ENCODE measurements around the gene FMNL2. TPM values are rescaled to one million over a fixed set of nuclear protein-coding genes. Genes with fewer than 3 reads are reported as not detected.

Gene FMNL2
- total RNA-seq, 1 experiment from 2014 or later: 28.1 TPM

- H3K36me3 ChIP-seq (ENCODE audit: control insufficient read depth in 1 of 2, insufficient read depth in 2 of 2, low read length in 2 of 2): peaks cover 3 to 12% of the 10 kb centered on the region in 2 experiments; a peak in 2 of 4 replicates
- BruUV-seq (replicated peaks): no TSS peak
- intact Hi-C loops (cut with micrococcal nuclease): no loop called here
These were observed 302.3 kb downstream of the FMNL2 start for GRCh38 chr2:152637251-152637650.

GRCh38 chr2:152638056-152638455, 303.1 kb downstream of the FMNL2 start:
- ATAC-seq: no peak
- CTCF ChIA-PET: interaction anchor here (1.1 kb wide), 1 partner anchor 79 kb away, joined by 3 read pairs; the partner anchor contains the start of gene PRPF40A
- TF ChIP-seq CBX3 (IDR thresholded peaks at IDR 0.05; ENCODE audit: low read depth) (no peak), MAX (IDR thresholded peaks at IDR 0.05) (no peak), ELF1 (IDR thresholded peaks at IDR 0.05; ENCODE audit: borderline replicate concordance, low read depth) (no peak), ZBTB33 (IDR thresholded peaks at IDR 0.05; ENCODE audit: extremely low read depth, insufficient replicate concordance, low read length) (no peak), POLR2A (IDR thresholded peaks at IDR 0.05; ENCODE audit: borderline replicate concordance, extremely low read depth, insufficient read depth, insufficient read length) (no peak), EZH2phosphoT487 (IDR thresholded peaks at IDR 0.05; ENCODE audit: borderline replicate concordance) (no peak), REST (IDR thresholded peaks at IDR 0.05; ENCODE audit: low read depth) (no peak)

More at GRCh38 chr2:152637251-152637650, 302.3 kb downstream of the FMNL2 start:
- no peaks in the 10 kb centered on the region for H3K9me3 ChIP-seq (ENCODE audit: control insufficient read depth in 1 of 2, insufficient read depth in 1 of 2, low read depth in 1 of 2, low read length in 2 of 2)
- H3K4me1 ChIP-seq (ENCODE audit: control insufficient read depth in 1 of 2, insufficient read depth in 2 of 2, low read length in 2 of 2): no peaks in the 10 kb centered on the region
- POLR2A ChIA-PET: no interaction called here
- H3K27ac ChIP-seq (ENCODE audit: low read depth, low read length): no peak overlapping the region
- RAD21 ChIA-PET (ENCODE audit: low non-redundant PET in 1 of 2, low total read pairs in 2 of 2, uncharacterized antibody in 2 of 2, unreplicated experiment in 2 of 2): no interaction called here
- DNase-seq (ENCODE audit: low read depth, low spot score): no peak
- H3K27me3 ChIP-seq (ENCODE audit: insufficient read depth, low read length): no peaks in the 10 kb centered on the region
- no peaks in the 10 kb centered on the region for H3K9me2 ChIP-seq (ENCODE audit: insufficient read depth)
- H3K4me2 ChIP-seq (ENCODE audit: low read length): no peak overlapping the region
- no peak overlapping the region for H3K9ac ChIP-seq (ENCODE audit: low read length)
- ATAC-seq: no peak
- TF ChIP-seq SIN3A (IDR thresholded peaks at IDR 0.05; ENCODE audit: low read depth): no peak
- TF ChIP-seq EZH2 (IDR thresholded peaks at IDR 0.05): no peak
- TF ChIP-seq CBX3 (IDR thresholded peaks at IDR 0.05; ENCODE audit: low read depth): no peak
- no peak for TF ChIP-seq ZBTB33 (IDR thresholded peaks at IDR 0.05; ENCODE audit: extremely low read depth, insufficient replicate concordance, low read length)
- no peak for TF ChIP-seq EZH2phosphoT487 (IDR thresholded peaks at IDR 0.05; ENCODE audit: borderline replicate concordance)
- H2AFZ ChIP-seq (ENCODE audit: low read depth, low read length, poor library complexity, severe bottlenecking): no peak overlapping the region
- H4K20me1 ChIP-seq (ENCODE audit: insufficient read depth): no peaks in the 10 kb centered on the region
- H3K79me2 ChIP-seq (ENCODE audit: insufficient read depth, low read length): no peaks in the 10 kb centered on the region
- no peak overlapping the region for H3K4me3 ChIP-seq (replicated peaks in 1 of 2; ENCODE audit: low read depth in 1 of 2, low read length in 2 of 2)
- CTCF ChIA-PET: no interaction called here

More at GRCh38 chr2:152638056-152638455, 303.1 kb downstream of the FMNL2 start:
- H3K27me3 ChIP-seq (ENCODE audit: insufficient read depth, low read length): no peaks in the 10 kb centered on the region
- RAD21 ChIA-PET (ENCODE audit: low non-redundant PET in 1 of 2, low total read pairs in 2 of 2, uncharacterized antibody in 2 of 2, unreplicated experiment in 2 of 2): no interaction called here
- no peak for DNase-seq (ENCODE audit: low read depth, low spot score)
- no peaks in the 10 kb centered on the region for H3K4me1 ChIP-seq (ENCODE audit: control insufficient read depth in 1 of 2, insufficient read depth in 2 of 2, low read length in 2 of 2)
- no peak overlapping the region for H2AFZ ChIP-seq (ENCODE audit: low read depth, low read length, poor library complexity, severe bottlenecking)
- intact Hi-C loops (cut with micrococcal nuclease): no loop called here
- no peaks in the 10 kb centered on the region for H3K9me2 ChIP-seq (ENCODE audit: insufficient read depth)
- H3K9ac ChIP-seq (ENCODE audit: low read length): no peak overlapping the region
- H3K4me2 ChIP-seq (ENCODE audit: low read length): no peak overlapping the region
- no peak overlapping the region for H3K27ac ChIP-seq (ENCODE audit: low read depth, low read length)
- H3K9me3 ChIP-seq (ENCODE audit: control insufficient read depth in 1 of 2, insufficient read depth in 1 of 2, low read depth in 1 of 2, low read length in 2 of 2): no peaks in the 10 kb centered on the region
- POLR2A ChIA-PET: no interaction called here
- H3K4me3 ChIP-seq (replicated peaks in 1 of 2; ENCODE audit: low read depth in 1 of 2, low read length in 2 of 2): no peak overlapping the region
- no peaks in the 10 kb centered on the region for H3K79me2 ChIP-seq (ENCODE audit: insufficient read depth, low read length)
- H3K36me3 ChIP-seq (ENCODE audit: control insufficient read depth in 1 of 2, insufficient read depth in 2 of 2, low read length in 2 of 2): peaks cover 3 to 10% of the 10 kb centered on the region in 2 experiments; a peak in 2 of 4 replicates
- BruUV-seq (replicated peaks): no TSS peak
- no peaks in the 10 kb centered on the region for H4K20me1 ChIP-seq (ENCODE audit: insufficient read depth)

Measured in HCT116 (cell line).